Fibroblast of lung (primary cell): Measurements from ENCODE around the gene AIFM3.

Experiments
- EZH2 ChIP-seq: IDR thresholded peaks from 2 replicates; pipeline ENCODE4 v1.5.1; 2012; ENCODE audit warnings: low read length, control low read depth, mild to moderate bottlenecking; ENCODE audit errors: missing control alignments
- TF ChIP-seq, protein P1 (sequence below), 2 donors: IDR thresholded peaks in 1 of 2; conservative IDR thresholded peaks in 1 of 2; 1 replicate in 1 of 2; 2 replicates in 1 of 2; pipeline ENCODE4 v1.5.1; 2011 to 2012; ENCODE audit warnings: low read length in 2 of 2, control low read depth in 1 of 2, inconsistent platforms in 1 of 2, low read depth in 1 of 2, mild to moderate bottlenecking in 1 of 2

- TF ChIP-seq EZH2: no peak
- TF ChIP-seq, protein P1, sequence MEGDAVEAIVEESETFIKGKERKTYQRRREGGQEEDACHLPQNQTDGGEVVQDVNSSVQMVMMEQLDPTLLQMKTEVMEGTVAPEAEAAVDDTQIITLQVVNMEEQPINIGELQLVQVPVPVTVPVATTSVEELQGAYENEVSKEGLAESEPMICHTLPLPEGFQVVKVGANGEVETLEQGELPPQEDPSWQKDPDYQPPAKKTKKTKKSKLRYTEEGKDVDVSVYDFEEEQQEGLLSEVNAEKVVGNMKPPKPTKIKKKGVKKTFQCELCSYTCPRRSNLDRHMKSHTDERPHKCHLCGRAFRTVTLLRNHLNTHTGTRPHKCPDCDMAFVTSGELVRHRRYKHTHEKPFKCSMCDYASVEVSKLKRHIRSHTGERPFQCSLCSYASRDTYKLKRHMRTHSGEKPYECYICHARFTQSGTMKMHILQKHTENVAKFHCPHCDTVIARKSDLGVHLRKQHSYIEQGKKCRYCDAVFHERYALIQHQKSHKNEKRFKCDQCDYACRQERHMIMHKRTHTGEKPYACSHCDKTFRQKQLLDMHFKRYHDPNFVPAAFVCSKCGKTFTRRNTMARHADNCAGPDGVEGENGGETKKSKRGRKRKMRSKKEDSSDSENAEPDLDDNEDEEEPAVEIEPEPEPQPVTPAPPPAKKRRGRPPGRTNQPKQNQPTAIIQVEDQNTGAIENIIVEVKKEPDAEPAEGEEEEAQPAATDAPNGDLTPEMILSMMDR (conservative IDR thresholded peaks at IDR 0.05 in 1 of 2, IDR thresholded peaks at IDR 0.05 in 1 of 2; ENCODE audit: low read depth in 1 of 2, low read length in 2 of 2): no peak
Observed at GRCh38 chr22:20996598-20997535, 29.8 kb downstream of the AIFM3 start.
